Metanephros (tissue), 2 donors: ENCODE measurements around the gene SIRPB1. TPM values are rescaled to one million over a fixed set of nuclear protein-coding genes. Genes with fewer than 3 reads are reported as not detected.

ENCODE experiments used
- small RNA-seq: library from RNA; depleted of rRNA; stranded (forward); fragments of <200 nt; gene quantifications from one replicate; pipeline ENCODE3, GENCODE V24; 2014; ENCODE audit warnings: low replicate concordance
- total RNA-seq: library from RNA; depleted of rRNA; stranded (reverse); fragments of >200 nt; gene quantifications from one replicate; pipeline ENCODE4 v1.2.3, GENCODE V29; 2014

Gene SIRPB1
- 1.8 TPM for total RNA-seq

GRCh38 chr20:1619861-1620444 lies at the start of gene SIRPB1:
Gene SIRPB1, minus strand, starts transcription at chr20:1620009. Its CDS starts 65 bp downstream, at chr20:1619944.

GRCh38 chr20:1657556-1658334 lies 37.9 kb upstream of the SIRPB1 start, which contains the start of gene SIRPG:
Gene SIRPG, minus strand, starts transcription at chr20:1657779. Its CDS starts 65 bp downstream, at chr20:1657714.

Small RNAs within 50 kb of the gene (small RNA-seq; reads per million reads assigned to genes)
- not detected for gene RN7SL561P

Other genes with a start within 250 kb of the SIRPB1 start
- gene FKBP1A, start 227.0 kb downstream of the SIRPB1 start, total RNA-seq = 125 TPM
- gene NSFL1C, start 153.2 kb downstream of the SIRPB1 start, total RNA-seq = 35.8 TPM
- gene SIRPB2, start 128.6 kb downstream of the SIRPB1 start, total RNA-seq = 5.5 TPM
- gene SIRPD, start 62.3 kb downstream of the SIRPB1 start, total RNA-seq = 0.12 TPM
- gene SIRPG, start 37.8 kb upstream of the SIRPB1 start, total RNA-seq = 0.18 TPM